ENCODE data around the gene TARBP1. TPM values are rescaled to one million over a fixed set of nuclear protein-coding genes. Genes with fewer than 3 reads are reported as not detected.
"Not testable (repeated sequence)": the region's sequence is repeated elsewhere in the genome, so short reads cannot be mapped to it uniquely, and the experiment has no call there.

TARBP1 gene, protein sequence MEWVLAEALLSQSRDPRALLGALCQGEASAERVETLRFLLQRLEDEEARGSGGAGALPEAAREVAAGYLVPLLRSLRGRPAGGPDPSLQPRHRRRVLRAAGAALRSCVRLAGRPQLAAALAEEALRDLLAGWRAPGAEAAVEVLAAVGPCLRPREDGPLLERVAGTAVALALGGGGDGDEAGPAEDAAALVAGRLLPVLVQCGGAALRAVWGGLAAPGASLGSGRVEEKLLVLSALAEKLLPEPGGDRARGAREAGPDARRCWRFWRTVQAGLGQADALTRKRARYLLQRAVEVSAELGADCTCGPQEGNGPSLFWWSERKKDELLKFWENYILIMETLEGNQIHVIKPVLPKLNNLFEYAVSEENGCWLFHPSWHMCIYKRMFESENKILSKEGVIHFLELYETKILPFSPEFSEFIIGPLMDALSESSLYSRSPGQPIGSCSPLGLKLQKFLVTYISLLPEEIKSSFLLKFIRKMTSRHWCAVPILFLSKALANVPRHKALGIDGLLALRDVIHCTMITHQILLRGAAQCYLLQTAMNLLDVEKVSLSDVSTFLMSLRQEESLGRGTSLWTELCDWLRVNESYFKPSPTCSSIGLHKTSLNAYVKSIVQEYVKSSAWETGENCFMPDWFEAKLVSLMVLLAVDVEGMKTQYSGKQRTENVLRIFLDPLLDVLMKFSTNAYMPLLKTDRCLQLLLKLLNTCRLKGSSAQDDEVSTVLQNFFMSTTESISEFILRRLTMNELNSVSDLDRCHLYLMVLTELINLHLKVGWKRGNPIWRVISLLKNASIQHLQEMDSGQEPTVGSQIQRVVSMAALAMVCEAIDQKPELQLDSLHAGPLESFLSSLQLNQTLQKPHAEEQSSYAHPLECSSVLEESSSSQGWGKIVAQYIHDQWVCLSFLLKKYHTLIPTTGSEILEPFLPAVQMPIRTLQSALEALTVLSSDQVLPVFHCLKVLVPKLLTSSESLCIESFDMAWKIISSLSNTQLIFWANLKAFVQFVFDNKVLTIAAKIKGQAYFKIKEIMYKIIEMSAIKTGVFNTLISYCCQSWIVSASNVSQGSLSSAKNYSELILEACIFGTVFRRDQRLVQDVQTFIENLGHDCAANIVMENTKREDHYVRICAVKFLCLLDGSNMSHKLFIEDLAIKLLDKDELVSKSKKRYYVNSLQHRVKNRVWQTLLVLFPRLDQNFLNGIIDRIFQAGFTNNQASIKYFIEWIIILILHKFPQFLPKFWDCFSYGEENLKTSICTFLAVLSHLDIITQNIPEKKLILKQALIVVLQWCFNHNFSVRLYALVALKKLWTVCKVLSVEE (N-terminal part only)
- 37.0 and 40.4 TPM in 2 replicates for total RNA-seq

GRCh38 chr1:234478481-234479309, at the start of gene TARBP1:
Gene TARBP1, minus strand, starts transcription at chr1:234479179. Its CDS starts 76 bp downstream, at chr1:234479103.
- DNase-seq (ENCODE audit: extremely low read depth, low read depth, low spot score) = no peak

GRCh38 chr1:234528074-234528865, 49.3 kb upstream of the TARBP1 start:
- no peak for DNase-seq (ENCODE audit: extremely low read depth, low read depth, low spot score)

- DNase-seq (ENCODE audit: extremely low read depth, low read depth, low spot score) = no peak
Observed at GRCh38 chr1:234527346-234527745, 48.4 kb upstream of the TARBP1 start.

- no peak for DNase-seq (ENCODE audit: extremely low read depth, low read depth, low spot score)
Observed at GRCh38 chr1:234526922-234527321, 47.9 kb upstream of the TARBP1 start.

DNA sequence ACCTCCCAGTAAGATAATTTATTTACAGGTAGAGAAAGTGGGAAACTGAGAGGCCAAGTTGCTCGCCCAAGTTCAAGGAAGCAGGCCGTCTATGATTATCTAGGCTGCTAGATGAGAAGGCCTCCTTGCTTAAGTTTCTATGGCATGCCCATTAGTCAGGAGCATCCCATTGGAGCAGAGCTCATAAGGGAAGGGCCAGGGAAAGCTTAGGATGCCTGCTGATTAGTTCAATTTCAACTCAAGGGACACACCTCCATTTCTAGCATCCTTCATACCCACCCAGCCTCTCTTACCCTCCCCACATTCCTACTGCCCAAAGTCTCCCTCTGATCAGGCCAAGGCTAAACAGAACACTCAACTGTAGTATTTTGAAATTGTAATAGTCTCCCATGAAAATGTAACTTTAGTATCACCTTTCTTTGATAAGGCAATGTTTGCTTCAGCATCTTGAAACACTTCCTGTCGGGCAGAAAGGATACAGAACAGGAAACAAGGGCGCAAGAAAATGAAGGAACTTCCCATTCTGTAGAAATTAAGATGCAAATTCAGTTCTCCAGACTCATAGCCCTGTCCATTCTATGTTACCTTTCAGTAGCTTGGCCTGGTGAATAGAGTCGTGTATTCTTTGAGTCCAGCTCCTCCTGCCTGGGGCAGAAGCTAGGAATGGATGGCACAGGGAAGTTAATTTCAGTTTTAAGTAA, 46.3 kb upstream of the TARBP1 start:
- DNase-seq (ENCODE audit: extremely low read depth, low read depth, low spot score) = no peak

DNA sequence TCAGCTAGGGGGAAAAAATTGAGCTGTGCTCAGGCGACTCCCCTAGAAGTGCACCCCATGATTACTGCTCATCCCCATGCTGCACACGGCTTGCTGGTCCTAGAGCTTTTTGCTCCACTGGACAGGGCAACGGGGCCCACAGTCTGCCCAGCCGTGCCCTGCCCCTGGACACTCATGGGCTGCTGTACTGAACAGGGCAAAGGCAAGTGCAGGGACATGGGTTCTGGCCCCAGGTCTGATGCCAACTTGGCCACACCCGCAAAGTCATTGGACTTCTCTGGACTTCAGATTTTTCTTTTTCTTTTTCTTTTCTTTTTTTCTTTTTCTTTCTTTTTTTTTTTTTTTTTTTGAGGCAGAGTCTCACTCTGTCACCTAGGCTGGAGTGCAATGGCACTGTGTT, 42.9 kb upstream of the TARBP1 start:
- no peak for DNase-seq (ENCODE audit: extremely low read depth, low read depth, low spot score)

DNA sequence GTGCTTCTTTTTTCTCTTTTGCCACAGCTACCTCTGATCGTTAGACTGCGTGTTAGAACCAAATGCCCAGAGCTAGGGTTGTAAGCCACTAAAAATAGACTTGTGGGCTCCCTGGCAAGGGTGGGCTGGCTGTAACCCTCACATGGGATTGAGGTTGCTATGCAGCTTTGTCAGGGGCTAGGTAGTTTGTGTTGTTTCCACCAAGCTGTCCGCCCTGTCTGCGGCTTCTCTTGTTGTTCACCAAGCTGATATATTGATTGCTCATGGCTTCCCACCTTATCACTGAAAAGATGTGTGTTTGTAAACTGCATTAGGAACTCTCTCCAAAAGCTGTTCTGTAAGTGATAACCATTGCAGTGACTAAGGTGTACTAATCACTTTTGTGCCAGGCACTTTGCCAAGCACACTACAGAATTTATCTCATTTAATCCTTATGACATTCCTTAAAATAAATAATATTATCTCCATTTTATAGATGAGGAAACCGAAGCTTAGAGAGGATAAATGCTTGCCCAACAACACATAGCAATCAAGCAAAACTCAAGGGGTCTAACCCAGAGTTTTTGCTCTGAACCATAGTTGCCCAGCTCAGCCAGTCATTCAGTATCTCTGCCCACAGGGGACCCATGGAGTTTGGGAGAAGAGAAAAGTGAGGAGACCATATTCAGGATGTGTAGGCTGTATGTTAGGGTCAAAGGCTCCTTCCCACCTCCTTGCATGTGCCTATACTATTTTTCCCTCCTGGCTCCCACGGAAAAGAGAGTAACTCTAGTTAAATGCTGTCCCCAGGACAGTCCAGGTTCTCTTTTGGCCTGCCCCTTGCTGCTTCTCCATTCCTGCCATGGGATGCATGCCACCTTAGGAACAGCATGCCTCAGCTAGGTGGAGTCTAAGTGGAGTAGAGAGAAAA, 42.2 kb upstream of the TARBP1 start:
- no peak for DNase-seq (ENCODE audit: extremely low read depth, low read depth, low spot score)

DNA sequence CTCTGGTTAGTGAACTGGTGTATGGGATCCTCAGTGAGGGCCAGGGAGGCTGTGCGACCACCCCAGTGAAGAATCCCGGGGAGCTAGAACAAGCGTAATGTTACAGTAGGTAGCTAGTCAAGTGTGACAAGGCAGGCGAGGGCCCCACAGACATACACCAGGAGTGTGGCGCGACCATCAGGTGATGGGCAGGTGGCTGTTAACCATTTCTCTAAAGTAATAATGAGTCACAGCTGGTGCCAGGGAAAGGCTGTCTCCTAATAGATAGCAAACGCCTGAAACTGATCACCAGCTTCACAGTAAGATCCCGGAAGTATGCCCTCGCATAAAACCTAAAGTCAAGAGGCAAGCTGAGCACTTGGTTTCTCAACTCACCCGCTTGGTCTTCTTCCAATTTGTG, 40.5 kb upstream of the TARBP1 start:
- no peak for DNase-seq (ENCODE audit: extremely low read depth, low read depth, low spot score)

- DNase-seq (ENCODE audit: extremely low read depth, low read depth, low spot score) = no peak
Observed at GRCh38 chr1:234518876-234519275, 39.9 kb upstream of the TARBP1 start.

GRCh38 chr1:234518086-234518485, 39.1 kb upstream of the TARBP1 start:
- DNase-seq (ENCODE audit: extremely low read depth, low read depth, low spot score) = not testable (repeated sequence)

- no peak for DNase-seq (ENCODE audit: extremely low read depth, low read depth, low spot score)
Observed at GRCh38 chr1:234517110-234517802, 38.3 kb upstream of the TARBP1 start.

DNA sequence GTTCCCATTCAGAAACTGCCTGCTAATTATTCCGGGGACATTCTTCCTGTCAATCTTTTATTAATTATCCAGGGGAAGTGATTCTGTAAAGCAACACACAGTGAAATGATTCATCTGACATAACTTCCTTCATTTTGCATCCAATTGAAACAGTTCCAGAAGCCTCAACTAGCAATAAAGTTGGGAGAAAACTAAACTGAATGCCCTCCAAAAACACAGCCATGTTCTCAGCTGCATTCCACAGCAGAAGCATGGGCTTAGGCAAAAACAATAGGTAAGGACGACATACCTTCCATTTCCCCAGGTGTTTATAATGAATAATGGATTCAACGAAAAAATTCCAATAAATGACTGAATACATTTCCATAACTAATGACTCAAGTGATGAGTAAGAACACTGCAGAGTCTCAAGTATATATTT, 36.9 kb upstream of the TARBP1 start:
- DNase-seq (ENCODE audit: extremely low read depth, low read depth, low spot score) = no peak

DNA sequence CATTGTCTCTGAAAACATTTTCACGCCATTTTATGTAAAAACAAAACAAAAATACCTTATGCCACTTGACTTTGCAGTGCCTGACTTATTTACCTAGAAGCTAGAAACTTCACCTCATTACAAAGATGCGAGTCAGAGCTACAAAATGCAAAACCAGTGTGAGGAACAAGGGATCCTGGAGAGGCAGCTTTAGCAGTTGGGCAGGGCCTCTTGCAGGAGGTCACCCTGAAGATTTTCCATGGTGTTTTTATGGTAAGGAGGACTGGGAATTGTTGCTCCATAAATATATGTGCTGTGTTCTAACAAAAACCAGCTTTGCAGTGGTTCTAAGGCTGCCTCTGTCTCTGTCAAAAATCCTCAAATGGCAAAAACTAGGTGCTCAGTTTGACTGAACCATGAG, 36.4 kb upstream of the TARBP1 start:
- no peak for DNase-seq (ENCODE audit: extremely low read depth, low read depth, low spot score)

DNA sequence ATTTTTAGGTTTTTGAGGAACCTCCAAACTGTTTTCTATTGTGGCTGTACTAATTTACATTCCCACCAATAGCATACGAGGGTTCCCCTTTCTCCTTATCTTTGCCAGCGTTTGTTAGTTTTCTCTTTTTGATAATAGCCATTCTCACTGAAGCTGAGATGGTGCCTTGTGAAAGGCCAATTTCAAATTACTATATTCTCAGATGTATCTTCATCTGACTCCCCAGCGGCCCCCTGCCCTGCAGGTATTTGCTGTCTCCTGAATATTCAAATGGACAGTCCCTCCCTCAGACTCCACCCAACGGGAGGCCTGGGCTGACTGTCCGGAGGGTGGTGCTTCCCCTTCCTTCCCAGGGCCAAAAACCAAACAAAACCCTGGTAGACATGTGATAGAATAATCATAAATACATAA, 33.5 kb upstream of the TARBP1 start:
- no peak for DNase-seq (ENCODE audit: extremely low read depth, low read depth, low spot score)

DNA sequence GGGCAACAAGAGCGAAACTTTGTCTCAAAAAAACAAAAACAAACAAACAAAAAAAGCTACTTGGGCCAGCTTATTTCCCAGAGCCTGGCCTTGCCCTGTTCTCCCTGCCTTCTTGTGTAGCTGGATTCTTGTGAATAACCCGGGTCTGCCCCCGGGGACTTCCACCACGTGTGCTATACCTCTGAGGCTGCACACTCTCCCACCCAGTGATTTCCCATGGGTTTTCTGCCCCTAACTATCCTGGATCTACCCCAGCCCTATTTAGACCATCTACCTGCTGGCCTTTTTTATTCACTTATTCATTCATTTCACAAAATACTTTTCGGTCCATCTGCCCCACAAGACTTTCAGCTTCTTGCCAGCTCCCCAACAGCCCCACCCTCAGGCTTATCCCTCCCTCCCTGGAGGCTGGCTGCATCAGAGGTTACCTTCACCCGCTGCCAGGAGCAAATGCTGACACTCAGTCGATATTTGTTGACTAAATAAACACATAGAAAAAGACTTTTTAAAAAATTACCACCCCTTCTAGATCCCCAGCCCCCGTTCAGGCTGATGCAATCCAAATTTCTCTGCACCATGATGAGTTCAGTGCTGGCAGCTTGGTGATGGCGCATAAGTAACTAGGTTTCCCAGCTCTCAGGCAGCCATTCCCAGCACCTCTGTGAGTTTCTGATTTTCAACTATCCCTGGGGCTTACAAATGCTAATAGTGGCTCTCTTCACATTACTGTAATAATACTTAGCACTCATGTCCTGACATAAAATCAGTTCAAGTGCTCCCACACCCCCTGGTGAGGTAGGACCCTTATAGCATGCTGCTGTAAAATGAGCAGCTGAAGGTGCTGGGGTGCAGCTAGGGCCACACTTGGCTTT, 30.7 kb upstream of the TARBP1 start:
- no peak for DNase-seq (ENCODE audit: extremely low read depth, low read depth, low spot score)

Data from glomerular endothelial cell (primary cell).